ENCODE data around the gene TNFAIP2.

Gene TNFAIP2

DNA sequence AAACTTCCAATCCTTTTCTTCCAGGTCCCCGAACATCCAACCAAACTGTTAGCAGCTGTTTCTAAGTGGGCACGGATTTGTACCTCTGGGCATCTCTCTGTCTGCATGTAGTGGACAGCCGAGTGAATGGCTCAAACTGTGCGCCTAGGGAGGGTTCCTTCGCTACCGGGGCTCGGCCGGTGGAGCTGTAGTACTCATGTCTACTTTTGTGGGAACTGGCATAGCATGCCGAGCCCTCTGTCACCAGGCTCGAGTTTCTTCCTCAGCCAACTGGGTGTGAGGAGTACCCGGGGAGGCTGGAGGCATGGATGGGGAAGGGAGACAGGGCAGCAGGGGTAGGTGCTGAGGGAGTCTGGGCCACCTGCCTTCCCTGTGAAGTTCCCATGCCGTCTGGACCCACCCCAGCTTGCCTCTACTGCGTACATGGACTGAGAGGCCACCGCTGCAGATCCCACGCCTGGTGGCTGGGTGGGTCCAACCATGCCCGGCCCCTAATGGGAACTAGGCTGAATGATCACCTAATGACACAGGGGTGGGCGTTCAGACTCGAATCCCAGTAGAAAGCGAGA lies 23.0 kb downstream of the TNFAIP2 start:
- Histone ChIP-seq H3K9me3 (replicated peaks; ENCODE audit: insufficient read depth, low read length) (no peaks in the 10 kb centered on the region), H2AFZ (ENCODE audit: low read length) (no peak overlapping the region), H3K36me3 (replicated peaks; ENCODE audit: insufficient read depth, low read length) (no peaks in the 10 kb centered on the region), H3F3A (ENCODE audit: insufficient read depth, low read length) (no peaks in the 10 kb centered on the region), H4K20me1 (ENCODE audit: insufficient read depth, low read length) (no peaks in the 10 kb centered on the region), H3K4me3 (ENCODE audit: low read length) (no peak overlapping the region), H3K27ac (ENCODE audit: low read length) (no peak overlapping the region), H3K9ac (ENCODE audit: low read length) (no peak overlapping the region), H3K4me1 (ENCODE audit: low read length) (peaks cover 4% of the 10 kb centered on the region; the same call in 1 of the 2 replicates), H3K9me2 (replicated peaks; ENCODE audit: insufficient read depth, low read length) (no peaks in the 10 kb centered on the region), H3K27me3 (replicated peaks; ENCODE audit: insufficient read depth, low read length) (peaks cover 16% of the 10 kb centered on the region), H3K4me2 (ENCODE audit: low read depth, low read length) (no peak overlapping the region), H3K79me2 (ENCODE audit: low read length) (no peaks in the 10 kb centered on the region)
- DNase-seq, result no peak
- TF ChIP-seq EZH2 (optimal IDR thresholded peaks at IDR 0.05; ENCODE audit: low read depth, low read length) (no peak), EZH2phosphoT487 (IDR thresholded peaks at IDR 0.05; ENCODE audit: low read length) (no peak)
- TF ChIP-seq, protein P1, sequence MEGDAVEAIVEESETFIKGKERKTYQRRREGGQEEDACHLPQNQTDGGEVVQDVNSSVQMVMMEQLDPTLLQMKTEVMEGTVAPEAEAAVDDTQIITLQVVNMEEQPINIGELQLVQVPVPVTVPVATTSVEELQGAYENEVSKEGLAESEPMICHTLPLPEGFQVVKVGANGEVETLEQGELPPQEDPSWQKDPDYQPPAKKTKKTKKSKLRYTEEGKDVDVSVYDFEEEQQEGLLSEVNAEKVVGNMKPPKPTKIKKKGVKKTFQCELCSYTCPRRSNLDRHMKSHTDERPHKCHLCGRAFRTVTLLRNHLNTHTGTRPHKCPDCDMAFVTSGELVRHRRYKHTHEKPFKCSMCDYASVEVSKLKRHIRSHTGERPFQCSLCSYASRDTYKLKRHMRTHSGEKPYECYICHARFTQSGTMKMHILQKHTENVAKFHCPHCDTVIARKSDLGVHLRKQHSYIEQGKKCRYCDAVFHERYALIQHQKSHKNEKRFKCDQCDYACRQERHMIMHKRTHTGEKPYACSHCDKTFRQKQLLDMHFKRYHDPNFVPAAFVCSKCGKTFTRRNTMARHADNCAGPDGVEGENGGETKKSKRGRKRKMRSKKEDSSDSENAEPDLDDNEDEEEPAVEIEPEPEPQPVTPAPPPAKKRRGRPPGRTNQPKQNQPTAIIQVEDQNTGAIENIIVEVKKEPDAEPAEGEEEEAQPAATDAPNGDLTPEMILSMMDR (IDR thresholded peaks at IDR 0.05; ENCODE audit: low read length), result no peak

DNA sequence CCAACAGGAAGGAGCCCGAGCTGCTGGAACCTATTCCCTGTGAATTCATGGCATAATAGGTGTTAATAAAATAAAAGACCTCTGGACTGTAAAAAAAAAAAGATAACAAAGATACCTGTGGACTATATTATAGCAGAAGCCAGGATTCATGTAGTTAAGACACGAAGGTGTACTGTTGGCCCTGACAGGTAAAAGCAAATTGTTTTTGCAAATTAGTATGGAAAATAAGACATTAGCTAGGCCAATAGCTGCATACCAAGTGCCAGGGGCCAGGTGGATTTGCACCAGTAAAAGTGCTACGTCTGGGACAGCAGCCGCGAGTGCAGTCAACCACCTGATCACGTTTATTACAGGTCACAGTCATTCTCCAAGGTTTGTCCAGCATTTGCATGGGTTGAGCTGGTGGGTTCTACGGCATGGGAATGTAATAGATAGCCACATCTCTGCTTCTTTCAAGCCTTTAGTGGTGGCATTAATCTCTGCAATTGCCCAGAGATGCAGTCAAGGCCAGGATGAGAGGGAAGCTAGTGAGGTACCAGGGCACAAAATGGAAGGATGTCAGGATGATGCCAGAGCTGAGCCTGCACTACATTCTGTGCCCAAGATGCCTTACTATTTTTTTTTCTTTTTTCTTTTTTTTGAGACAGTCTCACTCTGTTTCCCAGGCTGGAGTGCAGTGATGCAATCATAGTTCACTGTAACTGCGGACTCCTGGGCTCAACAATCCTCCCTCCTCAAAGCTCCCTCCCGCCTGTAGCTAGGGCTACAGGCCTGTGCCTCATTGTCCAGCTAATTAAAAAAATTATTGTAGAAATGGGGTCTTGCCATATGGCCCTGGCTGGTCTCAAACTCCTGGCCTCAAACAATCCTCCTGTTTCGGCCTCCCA lies 26.3 kb downstream of the TNFAIP2 start:
- no peak for DNase-seq
- Histone ChIP-seq H3K27me3 (replicated peaks; ENCODE audit: insufficient read depth, low read length) (peaks cover 5% of the 10 kb centered on the region; the same call in 1 of the 2 replicates), H3F3A (ENCODE audit: insufficient read depth, low read length) (no peaks in the 10 kb centered on the region), H3K4me3 (ENCODE audit: low read length) (no peak overlapping the region), H3K4me2 (ENCODE audit: low read depth, low read length) (no peak overlapping the region), H3K79me2 (ENCODE audit: low read length) (no peaks in the 10 kb centered on the region), H4K20me1 (ENCODE audit: insufficient read depth, low read length) (no peaks in the 10 kb centered on the region), H3K27ac (ENCODE audit: low read length) (no peak overlapping the region), H2AFZ (ENCODE audit: low read length) (no peak overlapping the region), H3K9me2 (replicated peaks; ENCODE audit: insufficient read depth, low read length) (no peaks in the 10 kb centered on the region), H3K9me3 (replicated peaks; ENCODE audit: insufficient read depth, low read length) (no peaks in the 10 kb centered on the region), H3K36me3 (replicated peaks; ENCODE audit: insufficient read depth, low read length) (no peaks in the 10 kb centered on the region), H3K4me1 (ENCODE audit: low read length) (no peaks in the 10 kb centered on the region), H3K9ac (ENCODE audit: low read length) (no peak overlapping the region)
- TF ChIP-seq, protein P1 (IDR thresholded peaks at IDR 0.05; ENCODE audit: low read length), result no peak
- TF ChIP-seq EZH2 (optimal IDR thresholded peaks at IDR 0.05; ENCODE audit: low read depth, low read length) (no peak), EZH2phosphoT487 (IDR thresholded peaks at IDR 0.05; ENCODE audit: low read length) (no peak)

DNA sequence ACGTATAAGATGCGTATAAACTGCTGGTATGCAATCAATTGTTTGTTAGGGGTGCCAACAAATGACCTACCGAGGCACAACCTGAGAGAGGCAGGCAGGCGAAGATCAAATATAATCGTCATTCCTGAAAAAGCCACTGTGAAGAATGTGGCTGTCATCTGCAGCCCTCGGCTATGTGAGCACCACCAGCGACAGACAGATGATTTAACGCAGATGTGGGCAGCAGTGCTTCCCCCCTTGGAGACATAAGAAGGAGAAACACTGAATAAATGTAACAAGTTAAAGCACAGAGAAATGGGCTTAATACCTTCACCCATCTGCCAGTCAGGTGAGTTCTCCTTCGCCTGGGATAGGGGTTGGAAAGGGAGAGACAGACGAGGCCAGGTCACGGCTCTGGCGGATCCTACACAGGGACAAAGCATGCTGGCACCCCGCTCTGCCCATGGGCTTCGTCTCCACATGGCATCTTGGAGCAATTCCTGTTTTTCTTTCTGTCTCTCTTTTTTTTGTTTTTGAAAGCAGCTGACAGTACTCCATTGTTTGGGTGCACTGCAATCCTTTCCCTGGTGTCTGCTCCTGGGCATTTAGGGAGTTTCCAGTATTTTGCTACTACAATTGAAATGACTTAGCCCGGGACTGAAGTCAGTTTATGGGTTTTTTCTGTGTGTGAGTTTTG lies 28.1 kb downstream of the TNFAIP2 start:
- TF ChIP-seq, protein P1 (IDR thresholded peaks at IDR 0.05; ENCODE audit: low read length), result no peak
- TF ChIP-seq EZH2 (optimal IDR thresholded peaks at IDR 0.05; ENCODE audit: low read depth, low read length), result no peak
- no peak for TF ChIP-seq EZH2phosphoT487 (IDR thresholded peaks at IDR 0.05; ENCODE audit: low read length)
- H3K4me1 ChIP-seq (ENCODE audit: low read length), result no peaks in the 10 kb centered on the region
- H4K20me1 ChIP-seq (ENCODE audit: insufficient read depth, low read length), result no peaks in the 10 kb centered on the region
- no peak overlapping the region for H3K9ac ChIP-seq (ENCODE audit: low read length)
- no peaks in the 10 kb centered on the region for H3K9me2 ChIP-seq (replicated peaks; ENCODE audit: insufficient read depth, low read length)
- peaks cover 5% of the 10 kb centered on the region; the same call in 1 of the 2 replicates for H3K27me3 ChIP-seq (replicated peaks; ENCODE audit: insufficient read depth, low read length)
- DNase-seq, result no peak
- H3K79me2 ChIP-seq (ENCODE audit: low read length), result no peaks in the 10 kb centered on the region
- H3K4me3 ChIP-seq (ENCODE audit: low read length), result no peak overlapping the region
- no peaks in the 10 kb centered on the region for H3K9me3 ChIP-seq (replicated peaks; ENCODE audit: insufficient read depth, low read length)
- no peak overlapping the region for H2AFZ ChIP-seq (ENCODE audit: low read length)
- no peak overlapping the region for H3K27ac ChIP-seq (ENCODE audit: low read length)
- H3K4me2 ChIP-seq (ENCODE audit: low read depth, low read length), result no peak overlapping the region
- no peaks in the 10 kb centered on the region for H3F3A ChIP-seq (ENCODE audit: insufficient read depth, low read length)
- no peaks in the 10 kb centered on the region for H3K36me3 ChIP-seq (replicated peaks; ENCODE audit: insufficient read depth, low read length)
